ENCODE measurements around the gene C1orf159. TPM values are rescaled to one million over a fixed set of nuclear protein-coding genes. Genes with fewer than 3 reads are reported as not detected.

C1orf159 gene
- total RNA-seq, 1 donor from 2014 or later: 9.2 TPM

DNA sequence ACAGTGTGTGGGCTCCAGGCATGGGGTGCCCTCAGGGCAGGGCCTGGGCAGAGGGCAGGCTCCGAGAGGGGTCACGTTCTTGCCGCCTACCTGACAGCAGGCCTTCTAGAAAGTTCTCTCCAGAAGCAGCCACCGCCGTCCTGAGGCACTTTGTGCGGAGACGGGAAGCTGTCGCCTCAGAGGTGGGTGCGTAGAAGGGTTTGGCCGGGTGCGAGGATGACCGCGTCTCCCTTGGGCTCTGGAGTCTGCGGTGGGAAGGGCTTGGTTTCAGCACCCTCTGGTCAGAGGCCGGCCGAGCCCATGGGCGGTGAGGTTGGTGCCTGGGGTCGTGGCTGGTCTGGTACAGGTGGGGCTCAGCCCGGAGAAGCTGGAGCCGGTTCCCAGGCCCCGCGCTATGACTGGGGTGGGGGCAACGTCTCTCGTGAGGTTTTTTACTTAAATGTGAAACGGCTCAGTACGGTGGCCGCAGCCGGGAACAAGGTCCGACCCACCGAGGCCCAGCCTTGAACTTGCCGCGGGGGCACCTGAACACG is 47.7 kb upstream of the C1orf159 start:
- no peaks in the 10 kb centered on the region for H3K4me1 Mint-ChIP-seq (ENCODE audit: low read depth)
- H3K27me3 Mint-ChIP-seq (ENCODE audit: low read depth): no peaks in the 10 kb centered on the region
- no peak for DNase-seq (ENCODE audit: low spot score)
- TF ChIP-seq, protein P1, sequence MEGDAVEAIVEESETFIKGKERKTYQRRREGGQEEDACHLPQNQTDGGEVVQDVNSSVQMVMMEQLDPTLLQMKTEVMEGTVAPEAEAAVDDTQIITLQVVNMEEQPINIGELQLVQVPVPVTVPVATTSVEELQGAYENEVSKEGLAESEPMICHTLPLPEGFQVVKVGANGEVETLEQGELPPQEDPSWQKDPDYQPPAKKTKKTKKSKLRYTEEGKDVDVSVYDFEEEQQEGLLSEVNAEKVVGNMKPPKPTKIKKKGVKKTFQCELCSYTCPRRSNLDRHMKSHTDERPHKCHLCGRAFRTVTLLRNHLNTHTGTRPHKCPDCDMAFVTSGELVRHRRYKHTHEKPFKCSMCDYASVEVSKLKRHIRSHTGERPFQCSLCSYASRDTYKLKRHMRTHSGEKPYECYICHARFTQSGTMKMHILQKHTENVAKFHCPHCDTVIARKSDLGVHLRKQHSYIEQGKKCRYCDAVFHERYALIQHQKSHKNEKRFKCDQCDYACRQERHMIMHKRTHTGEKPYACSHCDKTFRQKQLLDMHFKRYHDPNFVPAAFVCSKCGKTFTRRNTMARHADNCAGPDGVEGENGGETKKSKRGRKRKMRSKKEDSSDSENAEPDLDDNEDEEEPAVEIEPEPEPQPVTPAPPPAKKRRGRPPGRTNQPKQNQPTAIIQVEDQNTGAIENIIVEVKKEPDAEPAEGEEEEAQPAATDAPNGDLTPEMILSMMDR (IDR thresholded peaks at IDR 0.05): no peak
- no peaks in the 10 kb centered on the region for H3K9me3 Mint-ChIP-seq (ENCODE audit: low read depth)
- no peak overlapping the region for H3K4me3 Mint-ChIP-seq (ENCODE audit: unreplicated experiment)
- H3K27ac Mint-ChIP-seq (ENCODE audit: unreplicated experiment): no peak overlapping the region
- H3K36me3 Mint-ChIP-seq (ENCODE audit: low read depth): no peaks in the 10 kb centered on the region

DNA sequence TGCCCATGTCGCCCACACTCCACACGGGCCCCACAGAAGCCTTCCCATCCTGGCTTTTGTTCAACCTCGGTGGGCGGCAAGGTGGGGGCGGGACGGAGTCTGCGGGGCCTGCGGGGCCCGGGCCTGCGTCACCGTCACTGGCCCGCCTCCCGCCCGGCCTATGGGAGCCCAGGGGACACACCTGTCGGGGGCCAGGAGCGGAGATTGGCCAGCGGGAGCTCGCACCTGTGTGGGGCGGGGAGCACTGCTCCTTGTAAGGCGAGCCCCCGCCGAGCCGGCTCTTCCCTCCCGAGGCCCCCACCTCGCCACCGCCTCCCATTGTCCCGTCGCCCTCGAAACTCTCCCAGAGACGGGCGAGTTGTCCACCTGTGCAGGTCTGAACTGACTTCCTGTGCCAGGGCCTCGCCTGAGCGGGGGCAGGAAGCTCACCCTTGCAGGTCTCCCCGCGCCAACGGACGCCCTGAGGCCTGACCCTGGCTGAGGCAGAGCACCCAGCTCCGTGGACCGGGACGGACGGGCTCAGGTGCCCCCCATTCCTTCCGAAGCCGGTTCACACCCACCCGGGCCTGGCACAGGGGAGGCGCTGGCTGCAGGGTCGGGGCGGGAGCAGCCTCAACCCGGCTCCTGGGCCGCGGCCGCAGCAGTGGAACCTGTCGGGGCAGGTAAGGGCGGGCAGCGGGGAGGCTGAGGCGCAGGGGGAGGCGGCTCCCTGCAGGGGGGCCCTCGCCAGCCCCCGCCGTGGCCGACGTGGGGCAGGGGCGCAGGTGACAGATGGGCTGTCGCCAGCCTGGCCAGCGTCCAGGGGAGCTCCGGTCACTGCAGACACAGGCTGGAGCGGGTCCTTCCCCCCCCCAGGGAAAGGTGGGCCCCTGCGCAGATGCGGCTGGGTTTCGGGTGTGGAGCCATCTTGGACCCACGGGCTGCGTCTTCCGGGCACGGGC is 47.0 kb upstream of the C1orf159 start:
- H3K27me3 Mint-ChIP-seq (ENCODE audit: low read depth): no peaks in the 10 kb centered on the region
- no peaks in the 10 kb centered on the region for H3K9me3 Mint-ChIP-seq (ENCODE audit: low read depth)
- H3K4me3 Mint-ChIP-seq (ENCODE audit: unreplicated experiment): no peak overlapping the region
- TF ChIP-seq, protein P1 (IDR thresholded peaks at IDR 0.05): no peak
- H3K4me1 Mint-ChIP-seq (ENCODE audit: low read depth): no peaks in the 10 kb centered on the region
- DNase-seq (ENCODE audit: low spot score): no peak
- H3K36me3 Mint-ChIP-seq (ENCODE audit: low read depth): no peaks in the 10 kb centered on the region
- no peak overlapping the region for H3K27ac Mint-ChIP-seq (ENCODE audit: unreplicated experiment)

DNA sequence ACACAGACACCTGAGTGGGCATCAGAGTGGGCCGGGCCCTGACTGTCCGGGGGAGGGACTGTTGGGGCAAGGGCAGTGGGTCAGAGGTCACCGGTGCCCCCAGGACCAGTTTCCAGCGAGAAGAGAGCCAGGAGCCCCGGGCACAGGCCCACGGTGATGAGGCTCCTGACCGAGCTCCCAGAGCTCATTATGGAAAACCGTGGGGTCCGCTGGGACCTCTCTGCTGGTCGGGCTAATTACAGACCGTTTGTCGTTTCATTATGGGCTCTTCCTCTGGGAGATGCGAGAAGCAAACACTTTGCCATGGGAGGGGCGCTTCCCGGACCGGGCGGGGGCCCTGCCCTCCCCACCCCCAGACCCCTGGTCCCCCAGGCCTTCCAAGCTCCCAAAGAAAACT is 45.8 kb upstream of the C1orf159 start:
- H3K9me3 Mint-ChIP-seq (ENCODE audit: low read depth): no peaks in the 10 kb centered on the region
- H3K4me3 Mint-ChIP-seq (ENCODE audit: unreplicated experiment): no peak overlapping the region
- H3K36me3 Mint-ChIP-seq (ENCODE audit: low read depth): no peaks in the 10 kb centered on the region
- TF ChIP-seq, protein P1 (IDR thresholded peaks at IDR 0.05): no peak
- no peak for DNase-seq (ENCODE audit: low spot score)
- H3K27me3 Mint-ChIP-seq (ENCODE audit: low read depth): no peaks in the 10 kb centered on the region
- no peak overlapping the region for H3K27ac Mint-ChIP-seq (ENCODE audit: unreplicated experiment)
- no peaks in the 10 kb centered on the region for H3K4me1 Mint-ChIP-seq (ENCODE audit: low read depth)

DNA sequence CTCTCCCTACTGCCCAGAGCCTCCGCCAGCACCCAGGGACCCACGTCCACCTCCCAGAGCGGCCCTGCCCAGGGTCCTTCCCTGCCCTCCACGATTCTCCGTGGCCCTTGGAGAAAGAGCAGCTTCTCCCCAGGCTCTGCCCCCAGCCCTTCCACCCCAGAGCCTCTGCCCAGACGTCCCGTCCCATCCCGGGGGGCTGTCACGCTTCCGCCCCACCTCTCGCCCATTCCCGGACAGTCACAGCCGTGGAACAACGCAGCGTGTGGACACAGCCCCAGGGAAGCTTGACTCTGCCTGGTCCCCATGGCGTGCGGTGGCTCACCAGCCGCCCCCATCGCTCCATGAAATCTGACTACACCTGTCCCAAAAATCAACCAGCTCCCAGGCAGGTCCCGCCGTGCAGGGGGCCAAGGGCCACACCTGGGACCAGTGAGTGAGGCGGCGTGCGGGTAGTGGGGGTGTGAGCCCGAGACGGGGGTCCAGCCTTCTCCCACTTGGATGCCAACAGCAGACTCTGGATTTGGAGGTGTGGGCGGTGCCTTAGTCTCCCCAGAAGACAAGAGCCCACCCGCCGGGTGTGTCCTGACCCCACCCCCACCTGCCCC is 45.3 kb upstream of the C1orf159 start:
- H3K9me3 Mint-ChIP-seq (ENCODE audit: low read depth): no peaks in the 10 kb centered on the region
- no peak for DNase-seq (ENCODE audit: low spot score)
- H3K36me3 Mint-ChIP-seq (ENCODE audit: low read depth): no peaks in the 10 kb centered on the region
- no peak overlapping the region for H3K4me3 Mint-ChIP-seq (ENCODE audit: unreplicated experiment)
- TF ChIP-seq, protein P1 (IDR thresholded peaks at IDR 0.05): no peak
- no peaks in the 10 kb centered on the region for H3K4me1 Mint-ChIP-seq (ENCODE audit: low read depth)
- no peaks in the 10 kb centered on the region for H3K27me3 Mint-ChIP-seq (ENCODE audit: low read depth)
- H3K27ac Mint-ChIP-seq (ENCODE audit: unreplicated experiment): no peak overlapping the region

DNA sequence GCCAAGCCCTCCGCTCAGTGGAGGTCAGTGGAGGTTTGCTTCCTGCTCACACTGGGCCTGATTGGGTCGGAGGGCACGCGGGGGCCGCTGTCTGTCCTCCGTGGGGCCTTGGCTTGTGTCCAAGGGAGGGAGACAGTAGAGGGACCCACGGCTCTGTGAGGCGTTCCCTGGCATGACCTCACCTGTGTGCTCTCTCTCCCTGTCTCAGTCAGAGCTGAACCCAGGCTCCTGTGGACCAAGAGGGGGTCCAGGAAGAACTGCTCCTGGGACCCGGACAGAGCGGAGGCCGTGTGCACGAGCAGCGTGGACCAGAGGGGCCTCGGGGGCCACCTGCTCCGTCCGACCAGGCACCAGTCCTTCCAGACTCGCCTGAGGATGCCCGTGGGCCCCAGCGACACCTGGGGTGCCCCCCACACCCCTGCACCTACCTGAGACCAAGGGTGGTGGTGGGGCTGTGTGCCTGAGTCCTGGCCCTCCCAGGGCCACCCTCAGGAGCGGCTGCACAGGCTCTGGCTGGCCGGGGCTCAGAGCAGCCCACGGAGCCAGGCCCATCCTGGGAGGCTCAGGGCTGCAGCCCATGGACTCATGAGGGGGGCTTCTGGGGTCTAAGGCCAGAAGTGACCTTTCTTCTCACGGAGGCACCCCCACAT is 44.5 kb upstream of the C1orf159 start:
- TF ChIP-seq, protein P1 (IDR thresholded peaks at IDR 0.05): no peak
- DNase-seq (ENCODE audit: low spot score): no peak
- H3K36me3 Mint-ChIP-seq (ENCODE audit: low read depth): no peaks in the 10 kb centered on the region
- no peak overlapping the region for H3K4me3 Mint-ChIP-seq (ENCODE audit: unreplicated experiment)
- no peaks in the 10 kb centered on the region for H3K4me1 Mint-ChIP-seq (ENCODE audit: low read depth)
- no peak overlapping the region for H3K27ac Mint-ChIP-seq (ENCODE audit: unreplicated experiment)
- no peaks in the 10 kb centered on the region for H3K27me3 Mint-ChIP-seq (ENCODE audit: low read depth)
- H3K9me3 Mint-ChIP-seq (ENCODE audit: low read depth): peaks cover 2% of the 10 kb centered on the region
